WTC11 (cell line): ENCODE data around the gene APCDD1. TPM values are rescaled to one million over a fixed set of nuclear protein-coding genes. Genes with fewer than 3 reads are reported as not detected.

ENCODE experiments used
- ATAC-seq: fragments of 200-7000 bp; cut with Tn5 transposase; 2 replicates; pipeline ENCODE4 v1.10.0; 2021; ENCODE audit warnings: mild to moderate bottlenecking, moderate library complexity
- CTCF ChIA-PET: fragments of 300-600 bp; sonication (Branson Sonifier 250); formaldehyde crosslinking; loops from one replicate; lab custom pipeline; 2021; ENCODE audit warnings: antibody characterized with exemption; lab: Charles Lee
- POLR2A ChIA-PET: fragments of 350-600 bp; sonication (Branson Sonifier 250); formaldehyde crosslinking; loops from one replicate; lab custom pipeline; 2021; ENCODE audit warnings: antibody characterized with exemption; lab: Charles Lee
- DNase-seq: peaks from one replicate; pipeline ENCODE4 v3.0.0; 2021; ENCODE audit warnings: low spot score
- H3K27ac Mint-ChIP-seq: 2 replicates; pipeline ENCODE4 v1.8.0; 2021; ENCODE audit warnings: mixed read lengths
- H3K27me3 Mint-ChIP-seq: 2 replicates; pipeline ENCODE4 v1.8.0; 2021; ENCODE audit warnings: low read depth, mild to moderate bottlenecking, moderate library complexity, mixed read lengths
- H3K36me3 Mint-ChIP-seq: 2 replicates; pipeline ENCODE4 v1.8.0; 2021; ENCODE audit warnings: mixed read lengths
- H3K4me1 Mint-ChIP-seq: 2 replicates; pipeline ENCODE4 v1.8.0; 2022; ENCODE audit warnings: mixed read lengths
- H3K4me3 Mint-ChIP-seq: 2 replicates; pipeline ENCODE4 v1.8.0; 2021; ENCODE audit warnings: mild to moderate bottlenecking, moderate library complexity, mixed read lengths
- H3K9me3 Mint-ChIP-seq: 2 replicates; pipeline ENCODE4 v1.8.0; 2021; ENCODE audit warnings: mixed read lengths
- AFF4 ChIP-seq: sonication (generic); formaldehyde crosslinking; IDR thresholded peaks from 2 replicates; pipeline ENCODE4 v1.8.1; 2023; ENCODE audit warnings: mild to moderate bottlenecking, missing genetic modification reagents, borderline replicate concordance
- ARID4B ChIP-seq: sonication (generic); formaldehyde crosslinking; IDR thresholded peaks from 2 replicates; pipeline ENCODE4 v1.8.0; 2023; ENCODE audit warnings: missing genetic modification reagents, mild to moderate bottlenecking, borderline replicate concordance
- JAZF1 ChIP-seq: fragments of 250-450 bp; sonication (Bioruptor Pico); IDR thresholded peaks from 2 replicates; pipeline ENCODE4 v1.9.0; 2021; ENCODE audit warnings: moderate library complexity, mild to moderate bottlenecking, inconsistent platforms
- JUN ChIP-seq: sonication (generic); formaldehyde crosslinking; IDR thresholded peaks from 2 replicates; pipeline ENCODE4 v1.8.0; 2023; ENCODE audit warnings: mild to moderate bottlenecking, missing genetic modification reagents
- NR3C1 ChIP-seq: sonication (generic); formaldehyde crosslinking; conservative IDR thresholded peaks from 2 replicates; pipeline ENCODE4 v1.8.1; 2023; ENCODE audit warnings: low read depth, mild to moderate bottlenecking, missing genetic modification reagents
- SOX15 ChIP-seq: fragments of 250-450 bp; sonication (Bioruptor Pico); IDR thresholded peaks from 2 replicates; pipeline ENCODE4 v1.9.0; 2021; ENCODE audit warnings: mild to moderate bottlenecking
- SP1 ChIP-seq: sonication (generic); formaldehyde crosslinking; conservative IDR thresholded peaks from 2 replicates; pipeline ENCODE4 v1.8.1; 2022; ENCODE audit warnings: missing genetic modification reagents
- TEAD4 ChIP-seq: sonication (generic); formaldehyde crosslinking; IDR thresholded peaks from 2 replicates; pipeline ENCODE4 v1.8.0; 2022; ENCODE audit warnings: mild to moderate bottlenecking, missing genetic modification reagents
- TP53 ChIP-seq: sonication (generic); formaldehyde crosslinking; IDR thresholded peaks from 2 replicates; pipeline ENCODE4 v1.8.1; 2023; ENCODE audit warnings: mild to moderate bottlenecking, missing genetic modification reagents
- ZNF232 ChIP-seq: sonication (generic); formaldehyde crosslinking; IDR thresholded peaks from 2 replicates; pipeline ENCODE4 v1.8.0; 2022; ENCODE audit warnings: mild to moderate bottlenecking, missing genetic modification reagents
- ZNF281 ChIP-seq: sonication (generic); formaldehyde crosslinking; IDR thresholded peaks from 2 replicates; pipeline ENCODE4 v1.8.0; 2023; ENCODE audit warnings: mild to moderate bottlenecking, missing genetic modification reagents
- ZNF423 ChIP-seq: fragments of 250-450 bp; sonication (Bioruptor Pico); IDR thresholded peaks from 2 replicates; pipeline ENCODE4 v2.1.2; 2022; ENCODE audit warnings: mild to moderate bottlenecking, moderate library complexity
- ZNF512 ChIP-seq: sonication (generic); formaldehyde crosslinking; IDR thresholded peaks from 2 replicates; pipeline ENCODE4 v1.8.1; 2022; ENCODE audit warnings: missing genetic modification reagents, borderline replicate concordance
- ZNF671 ChIP-seq: fragments of 250-450 bp; sonication (Bioruptor Pico); IDR thresholded peaks from 2 replicates; pipeline ENCODE4 v1.8.0; 2021; ENCODE audit warnings: mild to moderate bottlenecking
- total RNA-seq: library from RNA; stranded (reverse); gene quantifications from 3 replicates; pipeline ENCODE4 v1.2.3, GENCODE V29; 2021
- TF ChIP-seq, protein P1 (sequence below): sonication (generic); formaldehyde crosslinking; IDR thresholded peaks from 2 replicates; pipeline ENCODE4 v1.8.0; 2022; ENCODE audit warnings: mild to moderate bottlenecking, missing genetic modification reagents
- TF ChIP-seq, protein P2 (sequence below): sonication (generic); formaldehyde crosslinking; IDR thresholded peaks from 2 replicates; pipeline ENCODE4 v1.8.1; 2022; ENCODE audit warnings: low read depth, mild to moderate bottlenecking, moderate library complexity, missing genetic modification reagents, borderline replicate concordance

The APCDD1 gene
- total RNA-seq, 1 experiment from 2014 or later = 7.1 TPM

DNA sequence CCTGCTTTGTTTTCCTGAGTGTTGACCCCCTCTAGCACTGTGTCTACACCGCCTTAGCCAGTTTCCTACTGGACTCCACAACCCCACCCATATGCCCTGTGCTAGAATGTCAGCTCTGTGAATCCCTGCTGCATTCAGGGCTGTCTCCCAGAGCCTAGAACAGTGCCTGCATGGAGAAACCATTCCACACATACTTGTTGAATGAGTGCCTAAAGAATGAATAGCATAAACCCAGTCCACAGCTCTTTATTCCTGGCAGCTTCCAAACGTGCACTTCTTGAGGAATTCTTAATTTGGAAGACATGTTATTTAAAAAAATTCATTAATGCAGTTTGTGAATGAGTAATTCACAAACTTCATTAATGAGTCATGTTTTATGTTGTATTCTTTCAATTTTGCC lies 64.9 kb downstream of the APCDD1 start:
- DNase-seq = no peak
- Mint-ChIP-seq H3K4me1 (peaks cover 10% of the 10 kb centered on the region), H3K36me3 (no peaks in the 10 kb centered on the region), H3K27ac (no peak overlapping the region), H3K4me3 (no peak overlapping the region), H3K27me3 (no peaks in the 10 kb centered on the region), H3K9me3 (peaks cover 5% of the 10 kb centered on the region)
- POLR2A ChIA-PET = interaction anchor here (0.6 kb wide), 1 partner anchor 10 kb away, joined by 3 read pairs; no protein-coding TSS in a partner anchor
- TF ChIP-seq NR3C1 (no peak), ZNF423 (CRISPR knock-in tag) (no peak), ZNF512 (CRISPR knock-in tag) (no peak), ZNF671 (CRISPR knock-in tag) (no peak), SOX15 (no peak), SP1 (no peak), AFF4 (CRISPR knock-in tag) (no peak), JAZF1 (no peak), ZNF281 (CRISPR knock-in tag) (no peak), ZNF232 (no peak), JUN (CRISPR knock-in tag) (no peak), ARID4B (no peak), TP53 (CRISPR knock-in tag) (no peak), TEAD4 (CRISPR knock-in tag) (no peak)
- TF ChIP-seq, protein P1, sequence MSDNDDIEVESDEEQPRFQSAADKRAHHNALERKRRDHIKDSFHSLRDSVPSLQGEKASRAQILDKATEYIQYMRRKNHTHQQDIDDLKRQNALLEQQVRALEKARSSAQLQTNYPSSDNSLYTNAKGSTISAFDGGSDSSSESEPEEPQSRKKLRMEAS = no peak
- TF ChIP-seq, protein P2, sequence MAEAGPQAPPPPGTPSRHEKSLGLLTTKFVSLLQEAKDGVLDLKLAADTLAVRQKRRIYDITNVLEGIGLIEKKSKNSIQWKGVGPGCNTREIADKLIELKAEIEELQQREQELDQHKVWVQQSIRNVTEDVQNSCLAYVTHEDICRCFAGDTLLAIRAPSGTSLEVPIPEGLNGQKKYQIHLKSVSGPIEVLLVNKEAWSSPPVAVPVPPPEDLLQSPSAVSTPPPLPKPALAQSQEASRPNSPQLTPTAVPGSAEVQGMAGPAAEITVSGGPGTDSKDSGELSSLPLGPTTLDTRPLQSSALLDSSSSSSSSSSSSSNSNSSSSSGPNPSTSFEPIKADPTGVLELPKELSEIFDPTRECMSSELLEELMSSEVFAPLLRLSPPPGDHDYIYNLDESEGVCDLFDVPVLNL (CRISPR knock-in tag) = no peak
- no peak for ATAC-seq
- CTCF ChIA-PET = interaction anchor here (0.5 to 2.6 kb wide), 3 partner anchors 487 to 901 kb away, joined by 3 to 10 read pairs (median 4); no protein-coding TSS in a partner anchor
